BLaER1 (cell line): Measurements from ENCODE around the gene ENTPD1.
"Not testable (repeated sequence)": the region's sequence is repeated elsewhere in the genome, so short reads cannot be mapped to it uniquely, and the experiment has no call there.

Experiments
- H3K27ac ChIP-seq: shearing (Covaris generic); formaldehyde crosslinking; 2 replicates; pipeline ENCODE4 v1.8.1; 2022
- H3K27me3 ChIP-seq: shearing (Covaris generic); formaldehyde crosslinking; 2 replicates; pipeline ENCODE4 v1.8.1; 2022
- H3K36me3 ChIP-seq: shearing (Covaris generic); formaldehyde crosslinking; 2 replicates; pipeline ENCODE4 v1.8.1; 2022
- H3K4me1 ChIP-seq: shearing (Covaris generic); formaldehyde crosslinking; 2 replicates; pipeline ENCODE4 v1.8.1; 2022
- H3K4me2 ChIP-seq: shearing (Covaris generic); formaldehyde crosslinking; 2 replicates; pipeline ENCODE4 v1.8.1; 2022
- H3K4me3 ChIP-seq: shearing (Covaris generic); formaldehyde crosslinking; 2 replicates; pipeline ENCODE4 v1.8.1; 2022
- H3K9ac ChIP-seq: shearing (Covaris generic); formaldehyde crosslinking; 2 replicates; pipeline ENCODE4 v1.8.1; 2022
- H3K9me3 ChIP-seq: shearing (Covaris generic); formaldehyde crosslinking; 2 replicates; pipeline ENCODE4 v1.8.1; 2022
- H4K20me1 ChIP-seq: shearing (Covaris generic); formaldehyde crosslinking; 2 replicates; pipeline ENCODE4 v1.8.1; 2022
- Cebpa-rat ChIP-seq: shearing (Covaris generic); IDR thresholded peaks from 2 replicates; pipeline ENCODE4 v1.8.1; 2022

Gene ENTPD1

GRCh38 chr10:95758351-95759025 is 2.5 kb downstream of the ENTPD1 start:
- Histone ChIP-seq H3K4me2 (peak overlapping the region; percentile 5; the same call in 1 of the 2 replicates), H3K4me1 (peaks cover 15% of the 10 kb centered on the region), H3K36me3 (no peaks in the 10 kb centered on the region), H3K9me3 (no peaks in the 10 kb centered on the region), H4K20me1 (no peaks in the 10 kb centered on the region), H3K27ac (no peak overlapping the region), H3K27me3 (no peaks in the 10 kb centered on the region), H3K4me3 (no peak overlapping the region), H3K9ac (no peak overlapping the region)
- no peak for TF ChIP-seq Cebpa-rat

GRCh38 chr10:95759233-95759826 is 3.4 kb downstream of the ENTPD1 start:
- no peak for TF ChIP-seq Cebpa-rat
- Histone ChIP-seq H4K20me1 (no peaks in the 10 kb centered on the region), H3K4me3 (no peak overlapping the region), H3K4me1 (peaks cover 15% of the 10 kb centered on the region), H3K36me3 (no peaks in the 10 kb centered on the region), H3K9me3 (peaks cover 4% of the 10 kb centered on the region; the same call in 1 of the 2 replicates), H3K4me2 (no peak overlapping the region), H3K27ac (no peak overlapping the region), H3K9ac (no peak overlapping the region), H3K27me3 (no peaks in the 10 kb centered on the region)

- Histone ChIP-seq H3K9ac (no peak overlapping the region), H3K4me3 (no peak overlapping the region), H3K27ac (no peak overlapping the region), H3K27me3 (no peaks in the 10 kb centered on the region), H3K9me3 (peaks cover 5% of the 10 kb centered on the region; the same call in 1 of the 2 replicates), H3K4me1 (peaks cover 15% of the 10 kb centered on the region), H4K20me1 (no peaks in the 10 kb centered on the region), H3K36me3 (no peaks in the 10 kb centered on the region), H3K4me2 (no peak overlapping the region)
- TF ChIP-seq Cebpa-rat, result no peak
Measured at GRCh38 chr10:95761939-95762492, 6.1 kb downstream of the ENTPD1 start.

- no peak overlapping the region for H3K4me3 ChIP-seq
Measured at GRCh38 chr10:95767884-95768556, 12.1 kb downstream of the ENTPD1 start.

GRCh38 chr10:95770084-95770720 is 14.2 kb downstream of the ENTPD1 start:
- Histone ChIP-seq H3K9me3 (0 out of 2 replicates have a peak, but pooled peaks cover 6% of the 10 kb centered on the region), H3K9ac (no peak overlapping the region), H4K20me1 (no peaks in the 10 kb centered on the region), H3K4me1 (no peaks in the 10 kb centered on the region), H3K36me3 (no peaks in the 10 kb centered on the region), H3K4me3 (no peak overlapping the region), H3K27ac (no peak overlapping the region), H3K27me3 (no peaks in the 10 kb centered on the region), H3K4me2 (no peak overlapping the region)
- no peak for TF ChIP-seq Cebpa-rat

More at GRCh38 chr10:95767884-95768556, 12.1 kb downstream of the ENTPD1 start:
- Histone ChIP-seq H3K36me3 (no peaks in the 10 kb centered on the region), H3K9me3 (peaks cover 5% of the 10 kb centered on the region; the same call in 1 of the 2 replicates), H3K9ac (no peak overlapping the region), H3K4me1 (no peaks in the 10 kb centered on the region), H3K27me3 (no peaks in the 10 kb centered on the region), H4K20me1 (no peaks in the 10 kb centered on the region), H3K27ac (no peak overlapping the region), H3K4me2 (no peak overlapping the region)
- no peak for TF ChIP-seq Cebpa-rat

- H3K27ac ChIP-seq, H3K36me3 ChIP-seq, H3K9ac ChIP-seq, H3K4me3 ChIP-seq, H3K27me3 ChIP-seq, H3K4me2 ChIP-seq, H4K20me1 ChIP-seq, H3K4me1 ChIP-seq: not testable (repeated sequence)
- peaks cover 15% of the 10 kb centered on the region; the same call in 1 of the 2 replicates for H3K9me3 ChIP-seq
Measured at GRCh38 chr10:95773454-95773853, 17.5 kb downstream of the ENTPD1 start.

- peaks cover 15% of the 10 kb centered on the region; the same call in 1 of the 2 replicates for H3K9me3 ChIP-seq
- H3K4me1 ChIP-seq, H3K27me3 ChIP-seq, H3K9ac ChIP-seq, H3K4me2 ChIP-seq, H4K20me1 ChIP-seq, H3K36me3 ChIP-seq, H3K4me3 ChIP-seq, H3K27ac ChIP-seq: not testable (repeated sequence)
Measured at GRCh38 chr10:95777638-95778037, 21.7 kb downstream of the ENTPD1 start.

GRCh38 chr10:95782318-95782717 is 26.4 kb downstream of the ENTPD1 start:
- Histone ChIP-seq H3K4me2 (no peak overlapping the region), H4K20me1 (no peaks in the 10 kb centered on the region), H3K9ac (no peak overlapping the region), H3K4me1 (no peaks in the 10 kb centered on the region), H3K4me3 (no peak overlapping the region), H3K27me3 (no peaks in the 10 kb centered on the region), H3K27ac (no peak overlapping the region), H3K9me3 (peaks cover 9% of the 10 kb centered on the region; the same call in 1 of the 2 replicates), H3K36me3 (no peaks in the 10 kb centered on the region)
- no peak for TF ChIP-seq Cebpa-rat

GRCh38 chr10:95783741-95784140 is 27.8 kb downstream of the ENTPD1 start:
- Histone ChIP-seq H3K4me3 (no peak overlapping the region), H3K4me2 (no peak overlapping the region), H3K9ac (no peak overlapping the region), H3K36me3 (no peaks in the 10 kb centered on the region), H3K4me1 (no peaks in the 10 kb centered on the region), H4K20me1 (no peaks in the 10 kb centered on the region), H3K27ac (no peak overlapping the region), H3K9me3 (no peaks in the 10 kb centered on the region), H3K27me3 (no peaks in the 10 kb centered on the region)
- no peak for TF ChIP-seq Cebpa-rat
